HG02852 (cell line): Measurements from ENCODE around the gene RPS6KA2.

Source experiments
- ATAC-seq: cut with Tn5 transposase; IDR thresholded peaks from one replicate; pipeline ENCODE4 v1.9.1; 2021; ENCODE audit warnings: mild to moderate bottlenecking, moderate library complexity; ENCODE audit not compliant: unreplicated experiment

Gene RPS6KA2

GRCh38 chr6:166460473-166461437 is 166.3 kb downstream of the RPS6KA2 start:
- no peak for ATAC-seq

GRCh38 chr6:166459906-166460305 is 167.1 kb downstream of the RPS6KA2 start:
- no peak for ATAC-seq

- no peak for ATAC-seq
These were observed 167.8 kb downstream of the RPS6KA2 start for GRCh38 chr6:166459272-166459671.

- ATAC-seq = no peak
These were observed 170.5 kb downstream of the RPS6KA2 start for GRCh38 chr6:166456395-166457156.

GRCh38 chr6:166454692-166455515 is 172.1 kb downstream of the RPS6KA2 start:
- no peak for ATAC-seq

GRCh38 chr6:166453651-166454050 is 173.4 kb downstream of the RPS6KA2 start:
- no peak for ATAC-seq

- ATAC-seq = no peak
These were observed 176.7 kb downstream of the RPS6KA2 start for GRCh38 chr6:166450167-166450873.

- no peak for ATAC-seq
These were observed 177.4 kb downstream of the RPS6KA2 start for GRCh38 chr6:166449641-166450040.

DNA sequence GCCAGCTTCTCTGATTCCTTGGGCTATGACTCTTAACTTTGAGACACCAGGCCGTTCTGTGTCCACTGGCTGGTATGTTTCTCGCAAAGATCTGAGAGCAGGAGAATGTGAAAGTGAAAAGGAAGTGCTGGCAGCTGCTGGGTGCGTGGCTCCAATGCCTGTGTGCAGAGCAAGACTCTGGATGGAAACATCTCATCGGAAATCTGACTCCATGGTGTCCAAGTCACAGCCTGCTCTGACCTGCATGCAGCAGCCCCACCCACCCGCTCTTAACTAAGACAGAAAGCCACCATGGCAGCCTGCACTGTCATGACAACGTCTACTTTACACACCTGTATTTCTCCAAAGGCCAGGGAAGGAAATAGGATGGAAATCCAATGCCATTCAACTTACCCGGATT is 178.0 kb downstream of the RPS6KA2 start:
- ATAC-seq = no peak

- no peak for ATAC-seq
These were observed 178.6 kb downstream of the RPS6KA2 start for GRCh38 chr6:166448432-166448831.

- no peak for ATAC-seq
These were observed 180.4 kb downstream of the RPS6KA2 start for GRCh38 chr6:166446567-166447065.

DNA sequence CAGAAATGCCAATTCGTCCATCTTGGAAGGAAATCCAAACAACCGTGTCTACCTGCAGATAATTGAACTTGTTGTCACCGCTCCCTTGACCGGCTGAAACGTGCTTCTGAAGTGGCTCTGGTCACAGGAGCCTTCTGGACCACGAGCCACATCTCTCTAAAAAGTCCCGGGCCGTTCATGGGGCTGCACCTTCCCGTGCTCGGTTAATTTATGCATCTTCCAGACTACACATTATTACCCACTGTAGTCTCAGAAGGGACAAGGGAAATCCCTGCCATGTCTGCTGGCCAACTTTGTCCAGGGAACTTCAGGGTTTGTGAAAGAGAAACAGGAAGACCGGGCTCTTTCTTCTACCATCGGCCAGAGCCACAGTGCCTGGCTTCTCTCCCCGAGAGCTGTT is 180.9 kb downstream of the RPS6KA2 start:
- ATAC-seq = no peak

DNA sequence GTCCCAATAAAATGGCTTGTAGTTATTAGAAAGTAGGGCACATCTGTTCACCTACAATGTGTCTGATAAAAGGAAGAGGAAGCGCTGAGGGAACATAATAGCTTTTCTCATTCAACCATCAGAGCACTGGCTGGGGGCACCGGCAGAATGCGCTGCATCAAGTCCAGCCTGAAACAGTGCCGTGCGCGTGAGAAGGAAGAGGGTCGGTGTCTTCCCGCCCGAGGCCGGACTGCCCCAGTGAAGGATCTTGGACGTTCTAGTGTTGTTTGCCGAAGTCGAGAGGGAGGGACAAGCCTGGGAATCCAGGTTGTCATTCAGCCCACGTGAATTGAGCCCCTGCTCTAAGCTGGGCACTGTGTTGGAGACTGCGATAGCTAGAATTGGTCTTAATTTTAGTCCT is 182.6 kb downstream of the RPS6KA2 start:
- ATAC-seq = no peak

- ATAC-seq = no peak
These were observed 183.9 kb downstream of the RPS6KA2 start for GRCh38 chr6:166443166-166443565.

GRCh38 chr6:166442131-166442685 is 184.8 kb downstream of the RPS6KA2 start:
- no peak for ATAC-seq

GRCh38 chr6:166441325-166442078 is 185.5 kb downstream of the RPS6KA2 start:
- no peak for ATAC-seq

- ATAC-seq = no peak
These were observed 186.3 kb downstream of the RPS6KA2 start for GRCh38 chr6:166440729-166441128.

DNA sequence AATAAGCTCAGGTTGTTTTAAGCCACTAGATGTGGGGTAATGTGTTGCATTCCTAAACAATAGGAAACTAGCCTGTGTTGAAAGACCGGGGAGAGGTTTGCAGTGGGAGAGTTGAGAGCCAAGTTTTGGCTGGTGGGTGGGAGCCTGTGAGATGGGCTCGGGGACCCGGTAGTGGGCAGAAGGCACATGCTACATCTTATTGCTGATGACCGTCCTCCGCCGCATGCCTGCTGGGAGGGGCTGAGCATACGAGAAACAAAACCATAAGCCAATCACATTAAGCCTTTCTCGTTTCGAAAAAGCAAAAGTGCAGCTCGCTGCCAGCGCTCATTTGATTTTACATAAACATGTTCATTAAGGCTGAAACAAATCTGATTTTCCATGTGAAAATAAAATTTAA is 186.9 kb downstream of the RPS6KA2 start:
- no peak for ATAC-seq
